MM.1S (cell line): Measurements from ENCODE around the gene MALL.

Experiments used
- DNase-seq: peaks from one replicate; pipeline ENCODE4 v3.0.0-alpha.2; 2015
- H2AFZ ChIP-seq: fragments of 300-600 bp; sonication (generic); 2 replicates; pipeline ENCODE4 v1.6.0; 2016; ENCODE audit warnings: antibody characterized with exemption, low read length
- H3F3A ChIP-seq: fragments of 300-600 bp; sonication (generic); 2 replicates; pipeline ENCODE4 v1.6.1; 2016; ENCODE audit warnings: mild to moderate bottlenecking, antibody characterized with exemption, low read length, moderate library complexity, mixed read lengths; ENCODE audit not compliant: insufficient read depth
- H3K27ac ChIP-seq: fragments of 300-600 bp; sonication (generic); 2 replicates; pipeline ENCODE4 v1.5.1; 2016; ENCODE audit warnings: mild to moderate bottlenecking, low read length
- H3K27me3 ChIP-seq: fragments of 300-600 bp; sonication (generic); replicated peaks from 2 replicates; pipeline ENCODE4 v1.6.0; 2016; ENCODE audit warnings: low read length; ENCODE audit not compliant: insufficient read depth
- H3K36me3 ChIP-seq: fragments of 300-600 bp; sonication (generic); replicated peaks from 2 replicates; pipeline ENCODE4 v1.6.1; 2016; ENCODE audit warnings: mild to moderate bottlenecking, low read length, mixed read lengths; ENCODE audit not compliant: insufficient read depth
- H3K4me1 ChIP-seq: fragments of 300-600 bp; sonication (generic); 2 replicates; pipeline ENCODE4 v1.6.1; 2016; ENCODE audit warnings: low read length, mixed read lengths
- H3K4me2 ChIP-seq: fragments of 300-600 bp; sonication (generic); 2 replicates; pipeline ENCODE4 v1.6.0; 2016; ENCODE audit warnings: low read depth, low read length
- H3K4me3 ChIP-seq: fragments of 300-600 bp; sonication (generic); 2 replicates; pipeline ENCODE4 v1.5.1; 2016; ENCODE audit warnings: low read length, mixed read lengths
- H3K79me2 ChIP-seq: fragments of 300-600 bp; sonication (generic); 2 replicates; pipeline ENCODE4 v1.6.1; 2016; ENCODE audit warnings: mixed run types, low read length, mixed read lengths
- H3K9ac ChIP-seq: fragments of 300-600 bp; sonication (generic); 2 replicates; pipeline ENCODE4 v1.6.1; 2016; ENCODE audit warnings: low read length, mixed read lengths
- H3K9me2 ChIP-seq: fragments of 300-600 bp; sonication (generic); replicated peaks from 2 replicates; pipeline ENCODE4 v1.6.1; 2016; ENCODE audit warnings: mild to moderate bottlenecking, low read length, mixed read lengths; ENCODE audit not compliant: insufficient read depth
- H3K9me3 ChIP-seq: fragments of 300-600 bp; sonication (generic); replicated peaks from 2 replicates; pipeline ENCODE4 v1.6.1; 2016; ENCODE audit warnings: mild to moderate bottlenecking, low read length, mixed read lengths; ENCODE audit not compliant: insufficient read depth
- H4K20me1 ChIP-seq: fragments of 300-600 bp; sonication (generic); 2 replicates; pipeline ENCODE4 v1.6.1; 2016; ENCODE audit warnings: mild to moderate bottlenecking, low read length, moderate library complexity, mixed read lengths; ENCODE audit not compliant: insufficient read depth
- EZH2 ChIP-seq: fragments of 300-600 bp; sonication (generic); optimal IDR thresholded peaks from 2 replicates; pipeline ENCODE3; 2017; ENCODE audit warnings: low read depth, mild to moderate bottlenecking, antibody characterized with exemption, low read length, mixed read lengths
- EZH2phosphoT487 ChIP-seq: fragments of 300-600 bp; sonication (generic); IDR thresholded peaks from 2 replicates; pipeline ENCODE4 v1.6.1; 2018; ENCODE audit warnings: antibody characterized with exemption, low read length
- TF ChIP-seq, protein P1 (sequence below): fragments of 300-600 bp; sonication (generic); IDR thresholded peaks from 2 replicates; pipeline ENCODE4 v1.5.1; 2016; ENCODE audit warnings: antibody characterized with exemption, low read length, mixed read lengths

The MALL gene

DNA sequence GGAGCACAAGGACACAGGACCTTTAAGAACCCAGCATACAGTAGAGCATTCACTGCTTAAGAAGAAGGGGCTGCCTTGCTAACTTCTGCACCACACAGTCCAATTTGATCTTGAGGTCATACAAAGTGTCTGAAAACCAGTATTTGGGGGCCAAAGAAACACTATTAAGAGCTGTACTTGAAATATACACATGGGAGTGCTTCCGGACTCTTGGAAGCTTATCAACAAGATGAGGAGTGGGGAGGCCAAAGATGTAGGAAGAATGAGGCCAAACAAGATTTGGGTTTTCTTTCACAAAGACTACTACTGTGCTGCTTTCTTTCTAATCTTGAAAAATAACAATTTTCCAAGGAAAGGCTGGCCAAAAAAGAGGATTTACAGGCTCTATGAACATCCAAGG is 24.8 kb upstream of the MALL start:
- H2AFZ ChIP-seq = no peak overlapping the region
- H3K27me3 ChIP-seq = no peaks in the 10 kb centered on the region
- no peak for TF ChIP-seq EZH2phosphoT487
- no peak for TF ChIP-seq EZH2
- H3K36me3 ChIP-seq = no peaks in the 10 kb centered on the region
- DNase-seq = no peak
- H3K27ac ChIP-seq = no peak overlapping the region
- no peaks in the 10 kb centered on the region for H3K9me3 ChIP-seq
- H3K4me2 ChIP-seq = no peak overlapping the region
- no peaks in the 10 kb centered on the region for H4K20me1 ChIP-seq
- H3K4me1 ChIP-seq = no peaks in the 10 kb centered on the region
- no peak overlapping the region for H3K9ac ChIP-seq
- H3K9me2 ChIP-seq = no peaks in the 10 kb centered on the region
- H3K4me3 ChIP-seq = no peak overlapping the region
- H3F3A ChIP-seq = no peaks in the 10 kb centered on the region
- no peaks in the 10 kb centered on the region for H3K79me2 ChIP-seq

DNA sequence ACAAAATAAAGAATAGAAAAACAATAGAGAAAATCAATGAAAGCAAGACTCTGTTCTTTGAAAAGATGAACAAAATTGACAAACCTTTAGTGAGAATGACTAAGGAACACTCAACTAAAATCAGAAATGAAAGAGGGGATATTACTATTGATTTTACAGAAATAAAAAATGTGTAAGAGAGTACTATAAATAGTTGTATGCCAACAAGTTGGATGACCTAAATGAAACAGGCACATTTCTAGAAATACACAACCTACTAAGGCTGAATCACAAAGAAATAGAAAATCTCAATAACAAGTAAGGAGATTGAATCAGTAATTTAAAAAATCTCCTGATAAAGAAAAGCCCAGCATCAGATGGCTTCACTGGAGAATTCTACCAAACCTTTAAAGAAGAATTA is 18.4 kb upstream of the MALL start:
- H3F3A ChIP-seq = no peaks in the 10 kb centered on the region
- no peak overlapping the region for H3K4me2 ChIP-seq
- H3K27me3 ChIP-seq = no peaks in the 10 kb centered on the region
- no peaks in the 10 kb centered on the region for H3K79me2 ChIP-seq
- H3K9ac ChIP-seq = no peak overlapping the region
- H3K9me2 ChIP-seq = no peaks in the 10 kb centered on the region
- H4K20me1 ChIP-seq = no peaks in the 10 kb centered on the region
- no peak overlapping the region for H3K27ac ChIP-seq
- no peak for DNase-seq
- no peak overlapping the region for H3K4me3 ChIP-seq
- no peak for TF ChIP-seq EZH2phosphoT487
- TF ChIP-seq, protein P1, sequence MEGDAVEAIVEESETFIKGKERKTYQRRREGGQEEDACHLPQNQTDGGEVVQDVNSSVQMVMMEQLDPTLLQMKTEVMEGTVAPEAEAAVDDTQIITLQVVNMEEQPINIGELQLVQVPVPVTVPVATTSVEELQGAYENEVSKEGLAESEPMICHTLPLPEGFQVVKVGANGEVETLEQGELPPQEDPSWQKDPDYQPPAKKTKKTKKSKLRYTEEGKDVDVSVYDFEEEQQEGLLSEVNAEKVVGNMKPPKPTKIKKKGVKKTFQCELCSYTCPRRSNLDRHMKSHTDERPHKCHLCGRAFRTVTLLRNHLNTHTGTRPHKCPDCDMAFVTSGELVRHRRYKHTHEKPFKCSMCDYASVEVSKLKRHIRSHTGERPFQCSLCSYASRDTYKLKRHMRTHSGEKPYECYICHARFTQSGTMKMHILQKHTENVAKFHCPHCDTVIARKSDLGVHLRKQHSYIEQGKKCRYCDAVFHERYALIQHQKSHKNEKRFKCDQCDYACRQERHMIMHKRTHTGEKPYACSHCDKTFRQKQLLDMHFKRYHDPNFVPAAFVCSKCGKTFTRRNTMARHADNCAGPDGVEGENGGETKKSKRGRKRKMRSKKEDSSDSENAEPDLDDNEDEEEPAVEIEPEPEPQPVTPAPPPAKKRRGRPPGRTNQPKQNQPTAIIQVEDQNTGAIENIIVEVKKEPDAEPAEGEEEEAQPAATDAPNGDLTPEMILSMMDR = no peak
- TF ChIP-seq EZH2 = no peak
- no peak overlapping the region for H2AFZ ChIP-seq
- H3K4me1 ChIP-seq = no peaks in the 10 kb centered on the region
- H3K9me3 ChIP-seq = no peaks in the 10 kb centered on the region
- H3K36me3 ChIP-seq = no peaks in the 10 kb centered on the region

DNA sequence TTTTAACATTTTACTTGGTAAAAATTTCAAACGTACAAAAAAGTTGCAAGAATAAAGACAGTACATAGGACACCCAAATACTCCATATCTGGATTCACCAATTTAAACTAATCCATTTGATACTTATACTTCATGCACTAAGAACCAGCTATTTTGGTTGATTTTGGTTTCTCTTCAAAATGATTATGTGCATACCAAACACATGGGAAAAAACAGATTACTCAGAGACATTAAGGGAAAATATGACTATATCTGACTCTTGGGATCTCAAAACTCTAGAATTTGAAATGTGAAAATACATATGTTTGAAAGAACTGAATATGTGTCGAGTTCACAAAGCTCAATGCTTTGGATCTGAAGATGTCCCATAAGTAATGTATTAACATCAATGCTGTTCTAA is 15.5 kb upstream of the MALL start:
- Histone ChIP-seq H4K20me1 (no peaks in the 10 kb centered on the region), H3K4me1 (no peaks in the 10 kb centered on the region), H3K4me2 (no peak overlapping the region), H3K27me3 (no peaks in the 10 kb centered on the region), H3K9ac (no peak overlapping the region), H3K4me3 (no peak overlapping the region), H3K9me2 (no peaks in the 10 kb centered on the region), H3F3A (no peaks in the 10 kb centered on the region), H2AFZ (no peak overlapping the region), H3K36me3 (no peaks in the 10 kb centered on the region), H3K27ac (no peak overlapping the region), H3K79me2 (no peaks in the 10 kb centered on the region), H3K9me3 (no peaks in the 10 kb centered on the region)
- no peak for DNase-seq
- TF ChIP-seq, protein P1 = no peak
- TF ChIP-seq EZH2phosphoT487 (no peak), EZH2 (no peak)

DNA sequence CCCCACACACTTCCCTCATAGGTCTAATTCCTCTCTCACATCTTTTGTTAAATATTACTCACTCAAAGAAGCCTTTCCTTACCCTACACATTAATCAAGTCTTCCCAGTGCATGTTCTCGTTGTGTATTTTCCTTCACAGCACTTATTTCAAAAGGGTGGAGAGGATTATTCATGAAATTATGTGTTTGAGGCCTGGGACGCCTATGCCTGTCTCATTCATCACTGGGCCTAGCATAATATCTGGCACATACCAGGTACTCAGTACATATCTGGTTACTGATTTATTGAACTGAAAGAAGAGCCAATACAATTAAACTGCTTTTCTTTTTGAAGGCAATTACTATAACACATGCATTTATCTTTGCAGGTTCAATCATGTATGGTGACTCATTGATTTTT is 15.1 kb upstream of the MALL start:
- TF ChIP-seq, protein P1 = no peak
- TF ChIP-seq EZH2phosphoT487 = no peak
- no peak for TF ChIP-seq EZH2
- no peak overlapping the region for H3K4me3 ChIP-seq
- H3K4me2 ChIP-seq = no peak overlapping the region
- no peaks in the 10 kb centered on the region for H3K36me3 ChIP-seq
- H3K9ac ChIP-seq = no peak overlapping the region
- H3K4me1 ChIP-seq = no peaks in the 10 kb centered on the region
- no peaks in the 10 kb centered on the region for H3K79me2 ChIP-seq
- no peak overlapping the region for H3K27ac ChIP-seq
- H3K9me2 ChIP-seq = no peaks in the 10 kb centered on the region
- H3F3A ChIP-seq = no peaks in the 10 kb centered on the region
- no peaks in the 10 kb centered on the region for H3K9me3 ChIP-seq
- H4K20me1 ChIP-seq = no peaks in the 10 kb centered on the region
- DNase-seq = no peak
- no peak overlapping the region for H2AFZ ChIP-seq
- no peaks in the 10 kb centered on the region for H3K27me3 ChIP-seq
